SK-N-SH (cell line): ENCODE data around the gene MTPN. TPM values are rescaled to one million over a fixed set of nuclear protein-coding genes. Genes with fewer than 3 reads are reported as not detected.

Experiments used
- CTCF ChIA-PET: fragments of 300-600, 350-600 bp; formaldehyde crosslinking; extraction: SDS; loops from one replicate; lab custom pipeline; 2021; lab: Yijun Ruan, JAX
- POLR2A ChIA-PET: fragments of 350-600 bp; sonication (Branson Sonifier 250); formaldehyde crosslinking; extraction: SDS; loops from one replicate; lab custom pipeline; 2020; ENCODE audit warnings: antibody characterized with exemption, inconsistent platforms; lab: Yijun Ruan, JAX
- DNase-seq: peaks from one replicate; pipeline ENCODE4 v3.0.0; 2012
- H2AFZ ChIP-seq: fragments of 200-600 bp; sonication (generic); 2 replicates; pipeline ENCODE4 v1.8.1; 2016; ENCODE audit warnings: antibody characterized with exemption, mild to moderate bottlenecking, low read depth
- H3F3A ChIP-seq: fragments of 200-600 bp; sonication (generic); replicated peaks from 2 replicates; pipeline ENCODE3; 2016; ENCODE audit warnings: antibody characterized with exemption, mild to moderate bottlenecking; ENCODE audit not compliant: insufficient read depth
- H3K27ac ChIP-seq, 2 experiments: fragments of 200-500 bp in 1 of 2; fragments of 200-600 bp in 1 of 2; sonication (Bioruptor generic) in 1 of 2; sonication (generic), shearing (Covaris generic) in 1 of 2; 2 replicates each; pipeline versions ENCODE4 v1.5.1 to v1.6.1; 2014 to 2016; ENCODE audit warnings: low read depth in 2 of 2, inconsistent platforms in 1 of 2, low read length in 1 of 2, mild to moderate bottlenecking in 1 of 2, mixed read lengths in 1 of 2
- H3K27me3 ChIP-seq: fragments of 200-600 bp; sonication (generic), shearing (Covaris generic); 2 replicates; pipeline ENCODE4 v1.6.1; 2016; ENCODE audit warnings: mixed run types; ENCODE audit not compliant: insufficient read depth
- H3K36me3 ChIP-seq, 2 experiments: fragments of 200-500 bp in 1 of 2; fragments of 200-600 bp in 1 of 2; sonication (Bioruptor generic) in 1 of 2; sonication (generic) in 1 of 2; replicated peaks in 1 of 2; 2 replicates each; pipeline versions ENCODE3 to v1.5.1; 2014 to 2016; ENCODE audit warnings: low read length in 1 of 2, mild to moderate bottlenecking in 1 of 2; ENCODE audit not compliant: insufficient read depth in 2 of 2, control insufficient read depth in 1 of 2
- H3K4me1 ChIP-seq, 2 experiments: fragments of 200-500 bp in 1 of 2; fragments of 200-600 bp in 1 of 2; sonication (Bioruptor generic) in 1 of 2; sonication (generic), shearing (Covaris generic) in 1 of 2; 2 replicates each; pipeline versions ENCODE4 v1.5.1 to v1.6.1; 2014 to 2016; ENCODE audit warnings: low read depth in 1 of 2, low read length in 1 of 2, mixed run types in 1 of 2; ENCODE audit not compliant: insufficient read depth in 2 of 2, control insufficient read depth in 1 of 2
- H3K4me2 ChIP-seq: fragments of 200-600 bp; sonication (generic), shearing (Covaris generic); 2 replicates; pipeline ENCODE4 v1.6.1; 2017; ENCODE audit warnings: mixed run types
- H3K4me3 ChIP-seq, 2 experiments: fragments of 200-500 bp in 1 of 2; fragments of 200-600 bp in 1 of 2; sonication (Bioruptor generic) in 1 of 2; sonication (generic), shearing (Covaris generic) in 1 of 2; 2 replicates each; pipeline versions ENCODE4 v1.5.1 to v1.8.1; 2014 to 2016; ENCODE audit warnings: low read depth in 2 of 2, inconsistent platforms in 1 of 2, low read length in 1 of 2, mild to moderate bottlenecking in 1 of 2, mixed read lengths in 1 of 2, moderate library complexity in 1 of 2
- H3K79me2 ChIP-seq: fragments of 200-600 bp; sonication (generic); 2 replicates; pipeline ENCODE4 v1.8.1; 2017; ENCODE audit warnings: mild to moderate bottlenecking; ENCODE audit not compliant: insufficient read depth
- H3K9ac ChIP-seq: fragments of 200-600 bp; sonication (generic); 2 replicates; pipeline ENCODE4 v1.6.1; 2017; ENCODE audit warnings: mixed run types
- H3K9me2 ChIP-seq: fragments of 200-600 bp; sonication (generic); 2 replicates; pipeline ENCODE4 v1.6.1; 2017; ENCODE audit warnings: mixed run types
- H3K9me3 ChIP-seq: fragments of 200-600 bp; sonication (generic); 2 replicates; pipeline ENCODE4 v1.6.1; 2017; ENCODE audit warnings: mixed run types, mild to moderate bottlenecking, moderate library complexity
- H4K20me1 ChIP-seq: fragments of 200-600 bp; sonication (generic); 2 replicates; pipeline ENCODE4 v1.6.1; 2017; ENCODE audit warnings: mild to moderate bottlenecking, mixed run types; ENCODE audit not compliant: insufficient read depth
- ELF1 ChIP-seq: IDR thresholded peaks from 2 replicates; pipeline ENCODE4 v1.4.0; 2012
- EP300 ChIP-seq, 2 experiments: IDR thresholded peaks; 2 replicates each; pipeline versions ENCODE4 v1.4.0 to v1.6.1; 2012; ENCODE audit warnings: borderline replicate concordance in 1 of 2, low read depth in 1 of 2, low read length in 1 of 2
- EZH2phosphoT487 ChIP-seq: fragments of 200-600 bp; sonication (generic); IDR thresholded peaks from 2 replicates; pipeline ENCODE4 v1.6.1; 2017; ENCODE audit warnings: low read depth, mixed run types, mild to moderate bottlenecking, antibody characterized with exemption, moderate library complexity, borderline replicate concordance
- FOSL2 ChIP-seq: IDR thresholded peaks from 2 replicates; pipeline ENCODE4 v1.4.0; 2012; ENCODE audit warnings: low read depth, mild to moderate bottlenecking, moderate library complexity, borderline replicate concordance
- FOXM1 ChIP-seq: IDR thresholded peaks from 2 replicates; pipeline ENCODE4 v1.4.0; 2012; ENCODE audit warnings: low read depth, mild to moderate bottlenecking
- GABPA ChIP-seq: IDR thresholded peaks from 2 replicates; pipeline ENCODE4 v1.4.0; 2012; ENCODE audit warnings: low read depth, mild to moderate bottlenecking
- GATA2 ChIP-seq: sonication (generic); formaldehyde crosslinking; IDR thresholded peaks from 2 replicates; pipeline ENCODE4 v1.5.0; 2020; ENCODE audit warnings: mild to moderate bottlenecking, missing genetic modification reagents
- MEF2A ChIP-seq: IDR thresholded peaks from 2 replicates; pipeline ENCODE4 v1.4.0; 2012; ENCODE audit warnings: low read depth, borderline replicate concordance
- MXI1 ChIP-seq: IDR thresholded peaks from 2 replicates; pipeline ENCODE4 v1.6.1; 2012; ENCODE audit warnings: mild to moderate bottlenecking, low read depth, low read length, improper control_type of control experiment
- POLR2AphosphoS5 ChIP-seq: IDR thresholded peaks from 2 replicates; pipeline ENCODE4 v1.6.1; 2012; ENCODE audit warnings: low read depth, low read length
- RCOR1 ChIP-seq: fragments of 150-350 bp; IDR thresholded peaks from 2 replicates; pipeline ENCODE4 v1.6.1; 2017; ENCODE audit warnings: antibody characterized with exemption, low read length
- REST ChIP-seq: IDR thresholded peaks from 2 replicates; pipeline ENCODE4 v1.6.1; 2012; ENCODE audit warnings: mild to moderate bottlenecking, low read depth, low read length, moderate library complexity
- RXRA ChIP-seq: IDR thresholded peaks from 2 replicates; pipeline ENCODE4 v1.4.0; 2012; ENCODE audit warnings: low read depth, mild to moderate bottlenecking, borderline replicate concordance
- SMC3 ChIP-seq: IDR thresholded peaks from 2 replicates; pipeline ENCODE4 v1.6.1; 2012; ENCODE audit warnings: low read depth, low read length, improper control_type of control experiment
- TAF1 ChIP-seq: IDR thresholded peaks from 2 replicates; pipeline ENCODE4 v1.6.1; 2012; ENCODE audit warnings: low read depth, mild to moderate bottlenecking, low read length, moderate library complexity, borderline replicate concordance
- TCF12 ChIP-seq: IDR thresholded peaks from 2 replicates; pipeline ENCODE4 v1.4.0; 2012
- TEAD4 ChIP-seq: IDR thresholded peaks from 2 replicates; pipeline ENCODE4 v1.4.0; 2012; ENCODE audit warnings: mild to moderate bottlenecking, borderline replicate concordance; ENCODE audit not compliant: insufficient read depth
- USF2 ChIP-seq: fragments of 150-350 bp; IDR thresholded peaks from 2 replicates; pipeline ENCODE4 v1.6.1; 2017; ENCODE audit warnings: antibody characterized with exemption, low read length, low read depth, borderline replicate concordance
- WGBS: methylation state at CpG from one replicate; pipeline ENCODE4 v1.1.6; 2017; ENCODE audit warnings: low lambda C conversion rate; 5-methylcytosine and 5-hydroxymethylcytosine counted together
- polyA plus RNA-seq, 3 experiments: library from polyadenylated mRNA; depleted of rRNA; stranded (reverse); fragments of >200 nt; gene quantifications; 2 replicates each; pipeline ENCODE4 v1.2.3, GENCODE V29; 2012

The MTPN gene
- polyA plus RNA-seq, 1 of the 3 experiments (the other 2 are of a cell fraction), result 135 TPM

- Histone ChIP-seq H3K4me3 (no peak overlapping the region), H3K4me2 (no peak overlapping the region), H4K20me1 (no peaks in the 10 kb centered on the region), H3K27ac (no peak overlapping the region), H3K27me3 (no peaks in the 10 kb centered on the region), H3K9me3 (no peaks in the 10 kb centered on the region), H3K36me3 (no peaks in the 10 kb centered on the region), H3F3A (no peaks in the 10 kb centered on the region), H3K9me2 (no peaks in the 10 kb centered on the region), H2AFZ (no peak overlapping the region), H3K79me2 (no peaks in the 10 kb centered on the region)
- ChIA-PET CTCF (interaction anchor here (0.7 kb wide), 1 partner anchor 76 kb away, joined by 3 read pairs; no protein-coding TSS in a partner anchor), POLR2A (no interaction called here)
- DNase-seq, result no peak
- WGBS, result 35% methylated on average over 3 of the region's 3 CpGs
- TF ChIP-seq TCF12 (no peak), FOXM1 (no peak), USF2 (no peak), RXRA (no peak), EZH2phosphoT487 (no peak), MXI1 (no peak), POLR2AphosphoS5 (no peak), MEF2A (no peak), FOSL2 (no peak), TEAD4 (no peak)
- TF ChIP-seq, all 33 proteins: peak for 0
- no peak overlapping the region for H3K9ac ChIP-seq
- no peaks in the 10 kb centered on the region for H3K4me1 ChIP-seq
Observed at GRCh38 chr7:135904282-135904681, 72.9 kb downstream of the MTPN start.

GRCh38 chr7:135901585-135902540 lies 75.3 kb downstream of the MTPN start:
- no peaks in the 10 kb centered on the region for H3K36me3 ChIP-seq
- no peak for TF ChIP-seq REST
- no peak for TF ChIP-seq ELF1
- TF ChIP-seq MXI1, result no peak
- TF ChIP-seq GATA2 (CRISPR knock-in tag), result no peak
- TF ChIP-seq SMC3, result no peak
- no peak for TF ChIP-seq EP300 (IDR thresholded peaks at IDR 0.05; ENCODE audit: borderline replicate concordance in 1 of 2, low read depth in 1 of 2, low read length in 1 of 2)
- TF ChIP-seq TAF1, result no peak
- no peak for TF ChIP-seq RCOR1
- TF ChIP-seq GABPA, result no peak
- TF ChIP-seq, all 33 proteins: peak for 0
- Histone ChIP-seq H3K9me2 (no peaks in the 10 kb centered on the region), H3K27ac (no peak overlapping the region), H3K4me2 (no peak overlapping the region), H3K27me3 (no peaks in the 10 kb centered on the region), H3K4me1 (no peaks in the 10 kb centered on the region), H3K9ac (no peak overlapping the region), H3F3A (no peaks in the 10 kb centered on the region), H3K79me2 (no peaks in the 10 kb centered on the region), H3K9me3 (no peaks in the 10 kb centered on the region), H4K20me1 (no peaks in the 10 kb centered on the region), H3K4me3 (no peak overlapping the region), H2AFZ (no peak overlapping the region)
- ChIA-PET CTCF (interaction anchor here (0.6 to 1.3 kb wide), 3 partner anchors 9 to 235 kb away, joined by 3 to 5 read pairs (median 3); no protein-coding TSS in a partner anchor), POLR2A (no interaction called here)
- WGBS, result 86% methylated on average over 6 of the region's 6 CpGs
- DNase-seq, result no peak
